Measurements from ENCODE around the gene FAM234A. TPM values are rescaled to one million over a fixed set of nuclear protein-coding genes. Genes with fewer than 3 reads are reported as not detected.

FAM234A gene
- total and polyA plus RNA-seq, 2 donors (not counting 3 experiments of a cell fraction or from before 2014, with no cell fraction given), result 70.4 to 89.4 TPM

DNA sequence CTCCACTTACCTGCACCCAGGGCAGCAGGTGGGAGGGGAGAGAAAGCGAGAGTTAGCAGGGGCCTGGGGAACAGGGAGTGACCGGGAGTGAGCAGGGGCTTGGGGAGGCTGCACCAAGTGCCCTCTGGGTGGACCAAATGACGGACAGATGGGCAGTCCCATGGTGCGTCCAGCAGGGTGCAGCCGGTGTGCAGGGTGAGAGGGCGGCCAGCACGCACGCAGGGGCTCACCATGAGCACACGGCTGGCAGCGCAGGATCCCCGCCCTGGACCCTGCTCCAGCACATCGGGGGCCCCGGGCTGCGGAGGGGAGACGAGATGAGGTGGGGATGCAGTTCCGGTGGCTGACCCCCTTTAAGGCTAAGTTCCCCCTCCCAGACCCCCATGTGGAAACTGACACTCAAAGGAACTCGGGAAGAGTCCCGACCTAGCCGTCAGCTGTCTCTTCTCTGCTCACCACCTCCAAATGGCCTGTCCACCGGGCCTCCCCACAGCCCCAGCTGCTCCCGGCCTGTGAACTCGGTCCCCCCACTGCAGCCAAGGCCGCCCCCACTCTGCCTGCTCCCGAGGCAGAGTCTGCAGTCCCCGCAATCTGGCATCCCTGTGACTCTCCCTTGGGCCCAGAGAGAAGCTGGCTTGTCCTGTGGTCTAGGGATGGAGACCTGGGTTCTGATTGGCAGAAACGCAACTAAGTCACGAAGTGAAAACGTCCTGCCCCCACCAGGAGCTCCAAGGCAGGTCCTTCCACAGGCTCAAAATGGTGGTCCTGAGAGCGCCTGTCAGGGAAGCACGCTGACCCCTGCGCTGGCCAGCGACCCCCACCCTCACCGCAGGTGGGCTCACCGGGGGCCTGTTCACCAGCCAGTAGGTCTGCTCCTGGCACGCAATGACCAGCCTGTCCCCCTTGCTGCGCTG, 38.3 kb downstream of the FAM234A start:
- no peak overlapping the region for H3K4me2 ChIP-seq (ENCODE audit: insufficient read depth, low read length)
- no TSS peak for BruUV-seq (replicated peaks)
- dilution Hi-C loops (cut with MboI; ENCODE audit: extremely low pct_ligation_motif_present, low sequenced_read_pairs), result no loop called here
- TF ChIP-seq GATA2 (IDR thresholded peaks at IDR 0.05; ENCODE audit: insufficient read depth, insufficient read length, low read depth, low read length) (no peak), FOS (IDR thresholded peaks at IDR 0.05; ENCODE audit: borderline replicate concordance, insufficient read depth, low read length) (no peak), MYC (IDR thresholded peaks at IDR 0.05; ENCODE audit: low read depth, low read length) (no peak), CTCF (IDR thresholded peaks at IDR 0.05; ENCODE audit: extremely low read depth in 1 of 2, insufficient read depth in 1 of 2, low read depth in 1 of 2, low read length in 2 of 2) (no peak), EZH2 (IDR thresholded peaks at IDR 0.05; ENCODE audit: borderline replicate concordance, low read depth, low read length, severe bottlenecking) (no peak)
- TF ChIP-seq, protein P1, sequence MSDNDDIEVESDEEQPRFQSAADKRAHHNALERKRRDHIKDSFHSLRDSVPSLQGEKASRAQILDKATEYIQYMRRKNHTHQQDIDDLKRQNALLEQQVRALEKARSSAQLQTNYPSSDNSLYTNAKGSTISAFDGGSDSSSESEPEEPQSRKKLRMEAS (IDR thresholded peaks at IDR 0.05; ENCODE audit: insufficient read depth, insufficient read length), result no peak
- no peaks in the 10 kb centered on the region for H4K20me1 ChIP-seq (replicated peaks; ENCODE audit: control insufficient read depth, extremely low read depth, insufficient read depth, low read length)
- H3K9me1 ChIP-seq (replicated peaks; ENCODE audit: control insufficient read depth, extremely low read depth, insufficient read depth, low read length), result no peaks in the 10 kb centered on the region
- DNase-seq (ENCODE audit: low read depth, low spot score) (no peak), FAIRE-seq (no peak)
- H3K27ac ChIP-seq (ENCODE audit: insufficient read depth, low read depth, low read length), result no peak overlapping the region
- POLR2A ChIA-PET, result no interaction called here
- H3K79me2 ChIP-seq (ENCODE audit: control insufficient read depth, insufficient read depth, low read length), result no peaks in the 10 kb centered on the region
- CTCF ChIA-PET, result no interaction called here
- no peak overlapping the region for H3K9ac ChIP-seq (replicated peaks; ENCODE audit: extremely low read depth, insufficient read depth, low read length)
- H3K4me3 ChIP-seq (replicated peaks in 1 of 3; ENCODE audit: insufficient read depth in 1 of 3, low read depth in 1 of 3, low read length in 3 of 3), result no peak overlapping the region
- H2AFZ ChIP-seq (ENCODE audit: low read depth, low read length), result no peak overlapping the region
- no peaks in the 10 kb centered on the region for H3K27me3 ChIP-seq (ENCODE audit: control insufficient read depth in 2 of 2, insufficient read depth in 2 of 2, low read length in 2 of 2)
- H3K9me3 ChIP-seq (replicated peaks; ENCODE audit: control insufficient read depth, insufficient read depth, low read length), result no peaks in the 10 kb centered on the region
- H3K4me1 ChIP-seq (ENCODE audit: control insufficient read depth, extremely low read depth, insufficient read depth, low read length), result peaks cover 3% of the 10 kb centered on the region
- intact Hi-C loops (cut with micrococcal nuclease), result no loop called here
- H3K36me3 ChIP-seq (ENCODE audit: control insufficient read depth in 2 of 2, extremely low read depth in 1 of 2, insufficient read depth in 2 of 2, low read length in 2 of 2), result no peaks in the 10 kb centered on the region

All from endothelial cell of umbilical vein (primary cell).